GM23248 (cell line): ENCODE measurements around the gene SULT1C3. TPM values are rescaled to one million over a fixed set of nuclear protein-coding genes. Genes with fewer than 3 reads are reported as not detected.
"Not testable (repeated sequence)": the region's sequence is repeated elsewhere in the genome, so short reads cannot be mapped to it uniquely, and the experiment has no call there.

ENCODE experiments used
- DNase-seq: peaks from one replicate; pipeline ENCODE4 v3.0.0-alpha.2; 2015
- H2AFZ ChIP-seq: fragments of 200-600 bp; sonication (generic); 2 replicates; pipeline ENCODE4 v1.6.1; 2016; ENCODE audit warnings: antibody characterized with exemption
- H3F3A ChIP-seq: fragments of 200-600 bp; sonication (generic); 2 replicates; pipeline ENCODE4 v1.6.1; 2016; ENCODE audit warnings: mild to moderate bottlenecking, antibody characterized with exemption, mixed run types; ENCODE audit not compliant: insufficient read depth
- H3K27ac ChIP-seq: fragments of 200-600 bp; sonication (generic); 2 replicates; pipeline ENCODE4 v1.5.1; 2016; ENCODE audit warnings: mild to moderate bottlenecking
- H3K27me3 ChIP-seq: fragments of 200-600 bp; sonication (generic); replicated peaks from 2 replicates; pipeline ENCODE4 v1.6.1; 2016; ENCODE audit warnings: mild to moderate bottlenecking; ENCODE audit not compliant: insufficient read depth
- H3K36me3 ChIP-seq: fragments of 200-600 bp; sonication (generic); 2 replicates; pipeline ENCODE4 v1.6.1; 2016; ENCODE audit warnings: low read depth, mild to moderate bottlenecking
- H3K4me1 ChIP-seq: fragments of 200-600 bp; sonication (generic); 2 replicates; pipeline ENCODE4 v1.6.1; 2016; ENCODE audit warnings: mild to moderate bottlenecking; ENCODE audit not compliant: insufficient read depth
- H3K4me2 ChIP-seq: fragments of 200-600 bp; sonication (generic); one replicate; pipeline ENCODE4 v1.6.1; 2016; ENCODE audit warnings: mild to moderate bottlenecking; ENCODE audit not compliant: unreplicated experiment
- H3K4me3 ChIP-seq: fragments of 200-600 bp; sonication (generic); 2 replicates; pipeline ENCODE4 v1.5.1; 2016; ENCODE audit warnings: mild to moderate bottlenecking
- H3K79me2 ChIP-seq: fragments of 200-600 bp; sonication (generic); 2 replicates; pipeline ENCODE4 v1.6.1; 2016; ENCODE audit warnings: mild to moderate bottlenecking; ENCODE audit not compliant: insufficient read depth
- H3K9ac ChIP-seq: fragments of 200-600 bp; sonication (generic); 2 replicates; pipeline ENCODE4 v1.6.1; 2016; ENCODE audit warnings: mild to moderate bottlenecking
- H3K9me2 ChIP-seq: fragments of 200-600 bp; sonication (generic); 2 replicates; pipeline ENCODE4 v1.6.1; 2016; ENCODE audit warnings: mixed run types, mild to moderate bottlenecking, moderate library complexity; ENCODE audit not compliant: insufficient read depth
- H3K9me3 ChIP-seq: fragments of 200-600 bp; sonication (generic); one replicate; pipeline ENCODE4 v1.6.1; 2017; ENCODE audit warnings: low read depth
- H4K20me1 ChIP-seq: fragments of 200-600 bp; sonication (generic); 2 replicates; pipeline ENCODE4 v1.6.0; 2016; ENCODE audit not compliant: insufficient read depth
- EZH2 ChIP-seq: fragments of 200-600 bp; sonication (generic); IDR thresholded peaks from 2 replicates; pipeline ENCODE4 v1.6.1; 2018; ENCODE audit warnings: antibody characterized with exemption, mild to moderate bottlenecking; ENCODE audit not compliant: insufficient read depth, poor library complexity, severe bottlenecking
- EZH2phosphoT487 ChIP-seq: fragments of 200-600 bp; sonication (generic); IDR thresholded peaks from 2 replicates; pipeline ENCODE4 v1.6.1; 2018; ENCODE audit warnings: antibody characterized with exemption, moderate library complexity, mild to moderate bottlenecking, low read depth; ENCODE audit not compliant: insufficient read depth
- WGBS, 2 experiments: methylation state at CpG; one replicate each; pipeline ENCODE4 v1.1.6; 2015 to 2017; ENCODE audit warnings: low lambda C conversion rate in 2 of 2, low coverage in 1 of 2; ENCODE audit errors: missing lambda C conversion rate in 2 of 2; 5-methylcytosine and 5-hydroxymethylcytosine counted together
- in situ Hi-C: fragments of 300-500 bp; cut with MboI; formaldehyde crosslinking; loops from 2 replicates; pipeline ENCODE4 v1.15.0; 2020
- polyA plus RNA-seq: library from polyadenylated mRNA; unstranded; fragments of >200 nt; fragmentation: Nextera tagmentation; extraction: Ambion mirVana; gene quantifications from 2 replicates; pipeline ENCODE4 v1.2.1, GENCODE V29; 2016
- total RNA-seq: library from RNA; depleted of rRNA; stranded (reverse); fragments of >200 nt; shearing (Covaris generic); gene quantifications from 2 replicates; pipeline ENCODE4 v1.2.3, GENCODE V29; 2014

Gene SULT1C3
- total and polyA plus RNA-seq, 2 experiments from 2014 or later = not detected

DNA sequence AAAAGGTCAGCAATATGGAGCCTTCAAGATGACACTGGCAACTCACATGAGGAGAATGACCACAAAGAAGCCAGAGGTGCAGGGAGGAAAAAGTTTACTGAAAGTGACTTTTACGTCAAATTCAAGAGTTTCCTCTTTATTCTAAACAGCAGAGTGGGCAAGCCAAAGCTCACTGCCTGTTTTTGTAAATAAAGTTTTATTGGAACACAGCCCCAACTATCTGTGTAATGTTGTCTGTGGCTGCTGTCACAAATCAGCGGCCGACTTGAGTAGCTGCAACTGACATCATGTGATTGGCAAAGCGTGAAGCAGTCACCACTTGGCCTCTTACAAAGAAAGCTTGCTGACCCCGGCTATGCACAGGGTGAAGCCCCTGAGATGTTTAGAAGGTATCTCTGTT is 39.7 kb downstream of the SULT1C3 start:
- Histone ChIP-seq H3K4me3 (no peak overlapping the region), H3K4me2 (no peak overlapping the region), H3K9ac (no peak overlapping the region), H2AFZ (no peak overlapping the region), H3K27me3 (no peaks in the 10 kb centered on the region), H3K9me3 (no peaks in the 10 kb centered on the region), H3K27ac (no peak overlapping the region), H3K9me2 (no peaks in the 10 kb centered on the region), H3K79me2 (no peaks in the 10 kb centered on the region), H3F3A (no peaks in the 10 kb centered on the region), H3K36me3 (no peaks in the 10 kb centered on the region), H3K4me1 (no peaks in the 10 kb centered on the region), H4K20me1 (no peaks in the 10 kb centered on the region)
- TF ChIP-seq EZH2phosphoT487 (no peak), EZH2 (no peak)
- DNase-seq = no peak
- in situ Hi-C loops = no loop called here
- 93 to 94% methylated on average over 5 of the region's 5 CpGs for WGBS, 2 experiments

- no peaks in the 10 kb centered on the region for H3K79me2 ChIP-seq
- H4K20me1 ChIP-seq = no peaks in the 10 kb centered on the region
- TF ChIP-seq EZH2phosphoT487 (no peak), EZH2 (no peak)
- H3K27me3 ChIP-seq = no peaks in the 10 kb centered on the region
- H3K9me3 ChIP-seq = no peaks in the 10 kb centered on the region
- H3K36me3 ChIP-seq = no peaks in the 10 kb centered on the region
- no peak overlapping the region for H2AFZ ChIP-seq
- DNase-seq = no peak
- no peaks in the 10 kb centered on the region for H3K4me1 ChIP-seq
- H3K4me2 ChIP-seq = no peak overlapping the region
- no peak overlapping the region for H3K4me3 ChIP-seq
- H3K9ac ChIP-seq = no peak overlapping the region
- in situ Hi-C loops = no loop called here
- no peaks in the 10 kb centered on the region for H3F3A ChIP-seq
- H3K27ac ChIP-seq = no peak overlapping the region
- no peaks in the 10 kb centered on the region for H3K9me2 ChIP-seq
- 61 to 62% methylated on average over 3 of the region's 3 CpGs for WGBS, 2 experiments
Observed at GRCh38 chr2:108280466-108280865, 40.7 kb downstream of the SULT1C3 start.

DNA sequence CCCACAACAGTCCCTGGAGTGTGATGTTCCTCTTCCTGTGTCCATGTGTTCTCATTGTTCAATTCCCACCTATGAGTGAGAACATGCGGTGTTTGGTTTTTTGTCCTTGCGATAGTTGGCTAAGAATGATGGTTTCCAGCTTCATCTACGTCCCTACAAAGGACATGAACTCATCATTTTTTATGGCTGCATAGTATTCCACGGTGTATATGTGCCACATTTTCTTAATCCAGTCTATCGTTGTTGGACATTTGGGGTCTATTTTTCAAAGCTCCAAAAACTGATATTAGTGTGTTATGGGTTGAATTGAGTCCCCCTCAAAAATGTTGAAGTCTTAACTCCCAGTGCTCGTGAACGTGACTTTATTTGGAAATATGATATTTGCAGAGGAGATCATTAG is 44.8 kb downstream of the SULT1C3 start:
- H3K27me3 ChIP-seq, H4K20me1 ChIP-seq, H3K79me2 ChIP-seq, H3K27ac ChIP-seq, H2AFZ ChIP-seq, H3K9ac ChIP-seq, H3K4me1 ChIP-seq, H3F3A ChIP-seq, H3K4me3 ChIP-seq, H3K4me2 ChIP-seq, H3K36me3 ChIP-seq, H3K9me3 ChIP-seq, DNase-seq, H3K9me2 ChIP-seq, in situ Hi-C loops: not testable (repeated sequence)
- 69 to 76% methylated on average over 7 of the region's 7 CpGs for WGBS, 2 experiments

- H4K20me1 ChIP-seq = no peaks in the 10 kb centered on the region
- WGBS, 2 experiments = 95 to 97% methylated on average over 5 of the region's 5 CpGs
- in situ Hi-C loops = no loop called here
Observed at GRCh38 chr2:108285616-108286015, 45.8 kb downstream of the SULT1C3 start.

DNA sequence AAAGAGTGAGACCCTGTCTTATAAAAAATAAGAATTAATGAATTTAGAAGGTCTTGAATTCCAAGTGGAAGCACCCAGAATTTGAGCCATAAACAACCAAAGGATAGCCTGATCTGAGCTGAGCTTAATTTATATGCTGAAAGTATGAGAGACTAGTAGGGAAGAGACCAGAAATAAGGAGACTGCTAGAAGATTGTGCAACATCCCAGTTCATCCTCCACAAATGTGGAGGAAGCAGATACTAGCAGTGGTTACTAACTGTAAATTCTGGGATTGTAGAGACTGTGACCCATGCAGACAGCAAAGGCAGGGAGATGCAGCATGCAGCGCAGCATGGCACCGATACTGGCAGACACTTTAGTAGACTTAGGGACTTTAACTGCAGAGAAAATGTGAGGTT is 47.4 kb downstream of the SULT1C3 start:
- H3K4me1 ChIP-seq = no peaks in the 10 kb centered on the region
- no peaks in the 10 kb centered on the region for H3K36me3 ChIP-seq
- no peaks in the 10 kb centered on the region for H3K9me3 ChIP-seq
- H2AFZ ChIP-seq = no peak overlapping the region
- no peaks in the 10 kb centered on the region for H3K9me2 ChIP-seq
- no peaks in the 10 kb centered on the region for H3K27me3 ChIP-seq
- no peaks in the 10 kb centered on the region for H3K79me2 ChIP-seq
- no peak overlapping the region for H3K4me3 ChIP-seq
- no peak overlapping the region for H3K4me2 ChIP-seq
- in situ Hi-C loops = no loop called here
- no peaks in the 10 kb centered on the region for H4K20me1 ChIP-seq
- WGBS, 2 experiments = 92 to 97% methylated on average over 2 of the region's 2 CpGs
- H3K9ac ChIP-seq = no peak overlapping the region
- H3K27ac ChIP-seq = no peak overlapping the region
- DNase-seq = peak; percentile 6
- H3F3A ChIP-seq = no peaks in the 10 kb centered on the region
- no peak for TF ChIP-seq EZH2phosphoT487
- no peak for TF ChIP-seq EZH2

More at GRCh38 chr2:108285616-108286015, 45.8 kb downstream of the SULT1C3 start:
- Histone ChIP-seq H3K4me2 (no peak overlapping the region), H3K9ac (no peak overlapping the region), H3K79me2 (no peaks in the 10 kb centered on the region), H3K27me3 (no peaks in the 10 kb centered on the region), H3K4me3 (no peak overlapping the region), H3K9me2 (no peaks in the 10 kb centered on the region), H3K9me3 (no peaks in the 10 kb centered on the region), H2AFZ (no peak overlapping the region), H3K4me1 (no peaks in the 10 kb centered on the region), H3K36me3 (no peaks in the 10 kb centered on the region), H3K27ac (no peak overlapping the region), H3F3A (no peaks in the 10 kb centered on the region)
- no peak for DNase-seq
- TF ChIP-seq EZH2phosphoT487 = no peak
- no peak for TF ChIP-seq EZH2
